CD14-positive monocyte (primary cell): ENCODE measurements around the gene LYL1. TPM values are rescaled to one million over a fixed set of nuclear protein-coding genes. Genes with fewer than 3 reads are reported as not detected.
A peak's percentile ranks its signal among the peaks of the same experiment; 100 is the strongest.

ENCODE experiments used
- DNase-seq, 3 donors: peaks; one replicate each; pipeline ENCODE4 v3.0.0-alpha.2; 2011 to 2022
- H2AFZ ChIP-seq: 2 replicates; pipeline ENCODE4 v1.6.0; 2012; ENCODE audit warnings: mild to moderate bottlenecking, low read depth, low read length, inconsistent platforms; ENCODE audit not compliant: insufficient read depth, poor library complexity, severe bottlenecking
- H3K27ac ChIP-seq, 2 donors: 1 replicate in 1 of 2; 2 replicates in 1 of 2; pipeline ENCODE4 v1.5.1; 2012 to 2013; ENCODE audit warnings: low read length in 2 of 2, control low read depth in 1 of 2, inconsistent platforms in 1 of 2, low read depth in 1 of 2, mild to moderate bottlenecking in 1 of 2
- H3K27me3 ChIP-seq, 2 donors: one replicate each; pipeline versions ENCODE4 v1.6.0 to v1.6.1; 2011 to 2013; ENCODE audit warnings: low read length in 2 of 2; ENCODE audit not compliant: control insufficient read depth in 2 of 2, insufficient read depth in 2 of 2
- H3K36me3 ChIP-seq, 2 donors: replicated peaks in 1 of 2; 1 replicate in 1 of 2; 2 replicates in 1 of 2; pipeline versions ENCODE4 v1.5.1 to v1.6.1; 2012 to 2013; ENCODE audit warnings: low read length in 2 of 2, control low read depth in 1 of 2, inconsistent platforms in 1 of 2, mild to moderate bottlenecking in 1 of 2; ENCODE audit not compliant: insufficient read depth in 2 of 2, control insufficient read depth in 1 of 2
- H3K4me1 ChIP-seq, 2 donors: 1 replicate in 1 of 2; 2 replicates in 1 of 2; pipeline versions ENCODE4 v1.5.1 to v1.6.1; 2012 to 2013; ENCODE audit warnings: low read length in 2 of 2, control low read depth in 1 of 2, inconsistent platforms in 1 of 2, mild to moderate bottlenecking in 1 of 2, moderate library complexity in 1 of 2; ENCODE audit not compliant: insufficient read depth in 2 of 2, control insufficient read depth in 1 of 2
- H3K4me2 ChIP-seq: replicated peaks from 2 replicates; pipeline ENCODE3; 2012; ENCODE audit warnings: low read length, moderate library complexity, mild to moderate bottlenecking; ENCODE audit not compliant: poor library complexity, severe bottlenecking; ENCODE audit errors: extremely low read depth
- H3K4me3 ChIP-seq, 3 experiments: fragments of 200-600 bp in 1 of 3; sonication (generic) in 1 of 3; replicated peaks in 1 of 3; 1 replicate in 2 of 3; 2 replicates in 1 of 3; pipeline ENCODE4 v1.5.1; 2011 to 2013; ENCODE audit warnings: low read length in 3 of 3, mild to moderate bottlenecking in 3 of 3, control low read depth in 2 of 3, low read depth in 2 of 3, inconsistent platforms in 1 of 3, moderate library complexity in 1 of 3
- H3K79me2 ChIP-seq: 2 replicates; pipeline ENCODE4 v1.6.0; 2012; ENCODE audit warnings: mild to moderate bottlenecking, control low read depth, inconsistent platforms, low read length, moderate library complexity; ENCODE audit not compliant: insufficient read depth
- H3K9ac ChIP-seq: 2 replicates; pipeline ENCODE4 v1.6.0; 2017; ENCODE audit warnings: low read length, mild to moderate bottlenecking; ENCODE audit not compliant: insufficient read depth, poor library complexity, severe bottlenecking
- H3K9me3 ChIP-seq, 2 donors: replicated peaks in 1 of 2; 1 replicate in 1 of 2; 2 replicates in 1 of 2; pipeline versions ENCODE4 v1.5.1 to v1.6.1; 2012 to 2013; ENCODE audit warnings: low read length in 2 of 2, control low read depth in 1 of 2; ENCODE audit not compliant: control insufficient read depth in 1 of 2, insufficient read depth in 1 of 2
- H4K20me1 ChIP-seq: 2 replicates; pipeline ENCODE4 v1.6.0; 2012; ENCODE audit warnings: mild to moderate bottlenecking, low read length, control low read depth, moderate library complexity; ENCODE audit not compliant: insufficient read depth
- H3K27ac Mint-ChIP-seq, 7 donors: one replicate each; pipeline ENCODE4 v1.8.0; 2020; ENCODE audit warnings: mild to moderate bottlenecking in 7 of 7, mixed read lengths in 7 of 7, moderate library complexity in 6 of 7, inconsistent platforms in 2 of 7
- H3K27me3 Mint-ChIP-seq, 3 donors: one replicate each; pipeline ENCODE4 v1.8.0; 2021 to 2022; ENCODE audit warnings: low read depth in 3 of 3, mild to moderate bottlenecking in 3 of 3, mixed read lengths in 3 of 3, moderate library complexity in 3 of 3, inconsistent platforms in 1 of 3
- H3K36me3 Mint-ChIP-seq, 2 donors: one replicate each; pipeline ENCODE4 v1.8.0; 2020; ENCODE audit warnings: mixed read lengths in 2 of 2, inconsistent platforms in 1 of 2, mild to moderate bottlenecking in 1 of 2
- H3K4me1 Mint-ChIP-seq: one replicate; pipeline ENCODE4 v1.8.0; 2020; ENCODE audit warnings: mild to moderate bottlenecking, mixed read lengths
- H3K4me3 Mint-ChIP-seq, 2 donors: one replicate each; pipeline ENCODE4 v1.8.0; 2020; ENCODE audit warnings: mild to moderate bottlenecking in 2 of 2, mixed read lengths in 2 of 2, moderate library complexity in 1 of 2
- H3K9me3 Mint-ChIP-seq, 7 donors: one replicate each; pipeline ENCODE4 v1.8.0; 2020 to 2022; ENCODE audit warnings: mixed read lengths in 7 of 7, mild to moderate bottlenecking in 6 of 7, moderate library complexity in 6 of 7, inconsistent platforms in 2 of 7
- CTCF ChIP-seq: fragments of 200-600 bp; IDR thresholded peaks from one replicate; pipeline ENCODE4 v1.8.0; 2022; ENCODE audit warnings: antibody characterized with exemption, mild to moderate bottlenecking
- WGBS: methylation state at CpG from one replicate; pipeline ENCODE4 v1.1.5; 2013; ENCODE audit warnings: missing lambda C conversion rate; ENCODE audit not compliant: insufficient coverage; 5-methylcytosine and 5-hydroxymethylcytosine counted together
- intact Hi-C, 2 donors: fragments of 100-400 bp; cut with micrococcal nuclease; formaldehyde crosslinking; loops; one replicate each; pipeline versions ENCODE4 v1.15.0 to v1.15.1; 2023
- polyA plus RNA-seq, 3 donors: library from polyadenylated mRNA; depleted of rRNA in 1 of 3; unstranded in 2 of 3; stranded (reverse) in 1 of 3; fragments of 300-500 nt in 2 of 3; fragments of >200 nt in 1 of 3; fragmentation: Illumina TruSeq in 2 of 3; gene quantifications; 1 replicate in 2 of 3; 2 replicates in 1 of 3; pipeline ENCODE4 v1.2.3, GENCODE V29; 2012 to 2021

The LYL1 gene
- polyA plus RNA-seq, 3 donors = 35.7 to 51.1 (median 37.1) TPM

- H3K27me3 Mint-ChIP-seq = peaks cover 0 to 15% (median 4%) of the 10 kb centered on the region in 3 donors
- Histone ChIP-seq H4K20me1 (peaks cover 49% of the 10 kb centered on the region), H2AFZ (peak overlapping the region; percentile 47), H3K27me3 (no peaks in the 10 kb centered on the region), H3K9ac (peak overlapping the region; percentile 99), H3K36me3 (peaks cover 0 to 12% of the 10 kb centered on the region in 2 donors), H3K4me3 (peak overlapping the region; percentile 90 to 100 (median 99)), H3K27ac (peak overlapping the region; percentile 95 to 97), H3K4me1 (peaks cover 40 to 52% of the 10 kb centered on the region in 2 donors), H3K4me2 (peak overlapping the region; percentile 86), H3K79me2 (peaks cover 69% of the 10 kb centered on the region), H3K9me3 (no peaks in the 10 kb centered on the region)
- H3K4me3 Mint-ChIP-seq = peak overlapping the region; percentile 98 to 99
- H3K9me3 Mint-ChIP-seq = peaks cover 0 to 14% (median 8%) of the 10 kb centered on the region in 7 donors
- peaks cover 39% of the 10 kb centered on the region for H3K4me1 Mint-ChIP-seq
- peak overlapping the region; percentile 98 to 99 (median 99) for H3K27ac Mint-ChIP-seq
- WGBS = under 1% methylated on average over 55 of the region's 71 CpGs
- peak; percentile 96 to 98 (median 96) for DNase-seq
- intact Hi-C loops = loop anchor here (2.0 to 10.0 kb wide), 6 partner anchors 15 to 693 kb away; partner anchors contain the start of genes LYL1 (in 2 of the 2), JUNB (in 1 of the 2), NACC1 (in 1 of the 2) and RAD23A (in 1 of the 2)
- peaks cover 6 to 21% of the 10 kb centered on the region in 2 donors for H3K36me3 Mint-ChIP-seq
- no peak for TF ChIP-seq CTCF
These were observed 49.1 kb upstream of the LYL1 start for GRCh38 chr19:13151605-13152355.

- peaks cover 36 to 52% of the 10 kb centered on the region in 2 donors for H3K4me1 ChIP-seq
- Mint-ChIP-seq H3K4me1 (peaks cover 36% of the 10 kb centered on the region), H3K36me3 (peaks cover 6 to 26% of the 10 kb centered on the region in 2 donors)
These were observed 48.4 kb upstream of the LYL1 start for GRCh38 chr19:13150931-13151604.

More at GRCh38 chr19:13150931-13151604, 48.4 kb upstream of the LYL1 start:
- peak in 1 of 3 donors; percentile 26 for DNase-seq
- Histone ChIP-seq H3K9ac (peak overlapping the region; percentile 97), H3K9me3 (no peaks in the 10 kb centered on the region), H3K79me2 (peaks cover 76% of the 10 kb centered on the region), H4K20me1 (peaks cover 44% of the 10 kb centered on the region), H3K36me3 (peaks cover 0 to 14% of the 10 kb centered on the region in 2 donors), H3K4me3 (peak overlapping the region; percentile 86 to 100 (median 96)), H3K27ac (peak overlapping the region; percentile 95 to 97), H3K27me3 (no peaks in the 10 kb centered on the region), H3K4me2 (peak overlapping the region; percentile 86), H2AFZ (no peak overlapping the region)
- H3K27me3 Mint-ChIP-seq = peaks cover 0 to 15% (median 4%) of the 10 kb centered on the region in 3 donors
- WGBS = 0% methylated on average over 24 of the region's 34 CpGs
- no peak for TF ChIP-seq CTCF
- peak overlapping the region; percentile 98 to 99 (median 99) for H3K27ac Mint-ChIP-seq
- H3K9me3 Mint-ChIP-seq = peaks cover 0 to 14% (median 8%) of the 10 kb centered on the region in 7 donors
- intact Hi-C loops = loop anchor here (5.0 to 10.0 kb wide), 5 partner anchors 34 to 694 kb away; partner anchors contain the start of genes LYL1 (in 2 of the 2), JUNB (in 1 of the 2), NACC1 (in 1 of the 2) and RAD23A (in 1 of the 2)
- H3K4me3 Mint-ChIP-seq = peak overlapping the region; percentile 98 to 99
